Retina (tissue), 1 donor: ENCODE results near the gene MKNK1.

Source experiments
- DNase-seq: peaks from one replicate; pipeline ENCODE4 v3.0.0-alpha.2; 2016

MKNK1 gene

DNA sequence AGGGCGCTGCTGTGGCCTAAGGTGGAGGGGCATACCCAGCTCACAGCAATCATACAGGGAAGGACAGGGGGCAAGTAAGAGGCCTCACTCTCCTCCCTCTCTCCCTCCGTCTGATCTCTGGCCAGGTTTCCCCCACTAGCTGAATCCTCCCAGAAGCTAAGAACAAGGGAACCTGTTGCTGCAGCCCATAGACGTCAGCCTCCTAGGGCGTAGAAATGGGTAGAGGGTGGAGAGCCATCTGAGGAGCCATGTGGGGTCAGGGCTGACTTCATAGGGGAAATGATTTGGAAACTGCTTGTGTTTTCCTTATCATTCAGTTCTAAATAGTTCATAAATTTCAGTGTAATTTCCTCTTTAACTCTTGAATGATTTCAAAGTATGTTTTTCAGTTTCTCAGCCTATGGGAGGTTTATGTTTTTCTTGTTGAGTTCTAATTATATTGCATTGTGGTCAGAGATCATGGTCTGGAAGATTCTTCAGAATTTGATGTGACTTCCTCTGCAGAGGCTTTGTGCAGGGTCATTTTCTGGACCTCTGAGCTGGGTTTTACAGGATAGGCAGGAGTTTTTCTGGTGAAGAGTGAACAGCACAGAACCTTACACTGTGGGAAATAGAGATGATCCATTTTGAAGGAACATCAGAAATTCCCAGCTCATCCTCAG is 14.8 kb upstream of the MKNK1 start:
- no peak for DNase-seq

DNA sequence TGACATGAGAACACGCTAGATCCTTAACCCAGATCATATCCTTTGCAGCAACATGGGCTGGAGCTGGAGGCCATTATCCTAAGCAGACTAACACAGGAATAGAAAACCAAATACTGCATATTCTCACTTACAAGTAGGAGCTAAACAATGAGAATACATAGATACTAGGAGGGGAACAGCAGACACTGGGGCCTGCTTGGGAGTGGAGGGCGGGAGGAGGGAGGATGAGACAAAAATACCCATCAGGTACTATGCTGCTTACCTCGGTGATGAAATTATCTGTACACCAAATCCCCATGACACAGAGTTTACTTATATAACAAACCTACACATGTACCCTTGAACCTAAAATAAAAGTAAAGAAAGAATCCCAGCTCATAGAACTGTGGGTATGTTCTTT is 13.8 kb upstream of the MKNK1 start:
- no peak for DNase-seq

DNA sequence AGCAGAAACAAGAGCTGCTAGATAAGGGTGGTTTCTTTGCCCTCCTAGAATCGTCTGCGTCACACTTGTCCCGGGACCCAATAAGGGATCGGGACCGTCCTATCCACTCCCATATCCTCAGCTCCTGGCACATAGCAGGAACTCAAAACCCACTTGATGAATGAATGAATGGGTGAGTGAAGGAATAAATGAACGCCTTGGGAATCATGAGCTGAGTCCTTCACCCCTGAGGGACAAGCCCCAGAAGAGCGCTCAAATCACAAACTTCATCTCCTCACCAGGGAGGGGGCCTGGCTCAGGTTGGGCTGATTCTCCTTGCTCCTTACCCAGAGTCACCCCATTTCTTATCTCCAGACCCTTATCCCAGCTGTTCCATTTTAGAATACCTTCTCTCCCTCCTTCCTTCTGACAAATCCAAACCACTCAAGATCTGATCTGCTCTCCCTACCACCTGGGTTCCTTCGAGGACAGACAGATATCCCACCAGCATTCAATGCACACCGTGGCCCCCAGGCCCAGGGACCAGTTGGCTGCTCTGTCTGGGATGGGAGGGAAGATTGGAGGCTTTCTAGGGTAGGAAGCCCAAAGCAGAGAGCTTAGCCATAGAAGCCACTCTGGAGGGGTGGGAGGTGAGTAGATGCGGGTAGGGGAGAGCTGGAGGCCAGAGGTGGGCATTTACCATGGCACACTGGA is 13.2 kb upstream of the MKNK1 start:
- DNase-seq, result no peak

DNA sequence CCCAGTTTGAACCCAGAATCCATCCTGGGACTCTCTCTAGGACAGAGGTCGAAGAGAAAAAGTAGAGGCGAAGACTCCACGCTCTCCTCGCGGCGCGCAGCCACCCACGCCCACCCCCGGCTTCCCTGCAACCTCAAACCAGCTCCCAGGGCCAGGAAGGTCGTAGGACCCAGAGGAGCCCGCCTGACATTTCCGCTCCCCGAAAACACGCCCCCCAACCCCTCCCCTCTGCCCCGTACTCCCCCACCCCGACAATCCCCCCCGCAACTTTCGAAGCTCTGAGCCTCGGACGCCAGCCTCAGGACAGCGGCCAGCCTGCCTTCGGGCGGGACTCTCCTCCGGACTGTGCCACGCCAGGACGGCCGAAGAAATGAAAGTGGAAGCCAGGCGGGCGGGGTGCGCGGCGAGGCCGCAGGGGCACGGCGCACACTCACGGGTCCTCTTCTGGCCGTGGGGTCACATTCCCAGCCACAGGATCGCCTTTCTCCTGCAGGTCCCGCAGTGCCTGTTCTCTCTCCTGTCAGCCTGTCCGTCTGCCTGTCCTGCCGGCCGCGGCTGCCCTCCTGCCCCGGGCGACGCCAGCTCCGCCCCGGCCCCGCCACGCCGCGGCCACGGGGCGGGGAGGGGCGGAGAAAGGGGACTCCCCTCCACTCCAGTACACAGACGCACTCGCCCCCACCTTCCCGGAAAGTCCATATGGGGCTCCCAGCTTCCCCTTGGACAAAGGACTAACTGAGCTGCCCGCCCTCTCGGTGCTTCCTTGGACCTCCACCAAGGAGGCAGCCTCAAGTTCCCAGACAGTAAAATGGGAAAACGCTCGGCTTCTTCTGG is 12.4 kb upstream of the MKNK1 start, which contains the start of gene MOB3C:
Gene MOB3C (minus strand): TSS at position 535 of the 831 bp plus-strand sequence. CDS start 3,490 bp downstream, outside the sequence.
- DNase-seq, result peak; percentile 67

DNA sequence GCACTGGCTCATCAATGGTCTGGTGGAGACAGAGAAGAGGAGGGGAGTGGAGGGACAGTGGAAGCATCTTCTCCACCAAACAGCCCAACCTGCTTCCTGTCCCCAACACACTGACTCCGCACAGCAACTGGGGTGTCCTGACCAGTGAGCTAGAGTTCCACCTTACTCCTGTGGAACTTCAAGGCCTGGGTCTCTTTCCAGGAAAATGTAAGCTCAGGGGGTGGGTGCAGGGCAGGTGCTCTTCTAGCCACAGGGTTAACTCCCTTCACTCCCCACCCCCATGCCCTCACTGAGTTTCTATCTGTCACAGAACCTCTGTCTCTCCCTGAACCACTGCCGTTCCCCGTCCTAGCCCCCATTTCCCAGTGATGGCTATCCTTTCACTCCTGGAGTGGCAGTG is 11.7 kb upstream of the MKNK1 start:
- no peak for DNase-seq

DNA sequence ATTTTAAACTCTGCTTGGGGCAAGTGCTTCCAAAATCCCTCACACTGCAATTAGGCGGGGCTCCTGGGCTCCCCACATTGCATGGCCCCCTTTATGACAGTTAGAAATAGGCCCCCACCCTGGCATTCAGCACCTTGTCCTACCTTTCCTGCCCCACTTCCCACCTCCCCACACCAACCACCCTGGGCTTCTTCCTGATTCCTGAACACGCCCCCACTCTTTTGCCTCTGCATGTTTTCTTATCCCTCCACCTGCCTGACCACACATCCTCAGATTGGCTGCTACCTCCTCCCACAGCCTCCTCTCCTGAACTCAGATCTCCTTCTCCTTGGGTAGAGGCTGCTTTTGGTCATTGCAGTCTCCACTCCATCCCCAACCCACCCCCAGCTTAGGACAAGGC is 11.0 kb upstream of the MKNK1 start:
- DNase-seq, result no peak

DNA sequence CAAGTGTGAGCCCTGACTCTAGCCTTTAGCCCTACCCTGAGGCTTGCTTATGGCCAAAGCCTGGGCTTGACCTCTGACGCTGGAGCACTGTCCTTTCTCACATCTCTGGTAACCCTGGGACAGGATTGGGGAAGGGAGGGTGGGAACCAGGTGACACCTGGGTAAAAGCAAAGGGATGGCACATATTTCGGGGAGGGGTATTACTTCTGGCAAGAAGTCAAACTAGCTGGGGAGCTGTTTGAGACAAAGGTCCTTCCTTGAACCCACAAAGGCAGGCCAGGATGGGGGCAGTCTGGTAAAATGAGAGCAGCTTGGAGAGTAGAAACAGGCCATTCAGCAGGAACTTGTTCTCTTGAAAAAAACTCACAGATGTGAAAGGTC is 10.5 kb upstream of the MKNK1 start:
- DNase-seq, result no peak

DNA sequence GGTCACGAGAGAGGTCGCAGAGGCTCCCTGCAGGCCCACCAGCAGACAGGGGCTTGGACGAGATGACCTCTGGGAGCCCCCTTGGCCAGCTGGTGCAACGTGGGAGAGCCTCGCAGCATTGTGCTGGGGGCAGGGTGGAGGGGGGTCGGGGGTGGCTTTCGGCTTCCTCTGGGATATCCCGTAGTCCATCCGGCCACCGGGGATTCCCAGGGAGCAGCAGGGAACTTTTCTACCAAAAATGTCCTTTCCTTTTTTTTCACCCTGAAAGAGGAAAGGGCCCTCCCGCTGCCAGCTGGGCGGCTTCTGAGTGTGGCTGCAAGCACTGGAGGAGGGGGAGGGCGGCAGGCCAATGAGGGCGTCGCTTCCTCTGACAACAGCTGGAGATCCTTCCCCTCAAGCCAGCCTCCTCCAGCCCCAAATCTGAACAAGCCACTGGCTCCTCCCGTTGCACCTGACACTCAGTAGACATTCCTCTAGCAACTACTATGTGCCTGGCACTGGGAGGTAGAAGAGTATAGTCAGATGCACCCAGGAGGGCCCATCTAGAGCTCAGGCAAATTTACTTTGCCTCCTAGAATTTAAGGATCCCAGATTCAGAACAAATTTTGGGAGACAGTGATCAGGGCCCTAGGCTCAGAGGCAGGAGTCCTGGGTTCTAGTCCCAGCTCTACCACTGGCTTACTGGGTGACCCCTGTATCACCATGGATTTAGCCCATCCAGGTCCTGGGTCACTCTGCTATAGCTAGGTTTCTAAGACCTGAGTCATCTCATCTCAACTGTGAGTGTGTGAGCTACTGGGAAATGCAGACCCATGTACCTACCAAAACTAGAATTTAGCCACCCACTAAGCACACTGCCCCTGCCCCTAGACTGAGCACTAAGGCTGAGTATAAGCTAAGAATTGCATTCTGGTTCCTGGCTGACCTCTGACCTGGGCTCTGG is 9.9 kb upstream of the MKNK1 start:
- peak; percentile 41 for DNase-seq

DNA sequence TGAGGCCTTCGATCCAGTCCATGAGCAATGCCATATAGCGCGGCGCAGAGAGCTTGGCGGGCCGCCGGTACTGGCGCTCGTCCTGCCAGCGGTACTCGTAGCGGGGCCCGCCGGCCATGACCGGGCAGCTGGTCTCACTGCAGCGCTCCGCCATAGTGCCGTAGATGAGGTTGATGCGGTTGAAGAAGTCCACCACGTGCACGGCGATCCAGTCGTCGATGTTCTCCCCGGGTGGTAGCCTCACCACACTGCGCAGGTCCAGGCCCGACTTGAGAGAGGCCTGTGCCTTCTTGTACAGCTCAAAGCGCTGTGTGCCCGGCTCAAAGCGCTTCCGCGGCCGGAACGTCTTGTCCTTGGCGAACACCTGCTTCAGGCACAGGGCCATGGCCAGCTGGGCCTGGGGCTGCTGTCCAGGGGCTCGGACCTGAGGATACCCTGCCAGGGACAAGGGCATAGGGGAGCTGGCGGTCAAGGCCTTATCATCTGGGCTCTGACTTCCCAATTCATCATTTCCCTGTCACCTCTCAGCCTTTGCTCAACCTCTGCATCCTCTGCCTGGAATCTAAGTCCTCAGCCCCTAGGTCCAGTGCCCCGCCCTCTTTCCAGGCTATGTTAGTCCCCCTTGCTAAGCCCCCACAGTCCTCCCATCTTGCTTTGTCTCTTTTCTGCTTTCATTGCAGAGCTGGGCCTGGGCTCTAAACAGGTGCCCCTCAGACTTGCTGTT is 9.0 kb upstream of the MKNK1 start:
- peak; percentile 18 for DNase-seq

DNA sequence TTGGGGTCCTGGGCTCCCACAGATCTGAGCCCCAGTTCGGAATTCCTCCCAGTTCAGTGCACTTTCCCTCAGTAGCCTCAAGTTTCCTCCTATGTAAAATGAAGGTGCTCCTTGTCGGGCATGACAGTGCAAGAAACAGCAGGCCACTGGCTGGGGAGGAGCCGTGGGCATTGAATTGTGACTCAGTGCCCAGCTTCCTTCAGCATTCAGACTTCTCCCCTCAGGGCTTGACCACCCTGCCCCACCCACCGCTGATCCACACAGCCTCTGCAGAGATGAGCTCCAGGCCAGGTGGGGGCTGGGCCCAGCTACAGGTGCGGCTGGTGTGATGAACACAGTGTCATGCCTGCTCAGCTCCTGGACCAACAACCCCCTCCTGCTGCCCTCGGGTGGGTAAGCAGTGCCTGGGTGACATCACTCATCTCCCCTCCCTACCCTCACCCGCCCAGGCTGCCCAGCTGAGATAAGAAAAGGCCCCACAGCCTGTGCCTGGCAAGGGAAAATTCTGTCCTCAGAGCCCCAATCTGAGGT is 7.7 kb upstream of the MKNK1 start:
- DNase-seq, result no peak

DNA sequence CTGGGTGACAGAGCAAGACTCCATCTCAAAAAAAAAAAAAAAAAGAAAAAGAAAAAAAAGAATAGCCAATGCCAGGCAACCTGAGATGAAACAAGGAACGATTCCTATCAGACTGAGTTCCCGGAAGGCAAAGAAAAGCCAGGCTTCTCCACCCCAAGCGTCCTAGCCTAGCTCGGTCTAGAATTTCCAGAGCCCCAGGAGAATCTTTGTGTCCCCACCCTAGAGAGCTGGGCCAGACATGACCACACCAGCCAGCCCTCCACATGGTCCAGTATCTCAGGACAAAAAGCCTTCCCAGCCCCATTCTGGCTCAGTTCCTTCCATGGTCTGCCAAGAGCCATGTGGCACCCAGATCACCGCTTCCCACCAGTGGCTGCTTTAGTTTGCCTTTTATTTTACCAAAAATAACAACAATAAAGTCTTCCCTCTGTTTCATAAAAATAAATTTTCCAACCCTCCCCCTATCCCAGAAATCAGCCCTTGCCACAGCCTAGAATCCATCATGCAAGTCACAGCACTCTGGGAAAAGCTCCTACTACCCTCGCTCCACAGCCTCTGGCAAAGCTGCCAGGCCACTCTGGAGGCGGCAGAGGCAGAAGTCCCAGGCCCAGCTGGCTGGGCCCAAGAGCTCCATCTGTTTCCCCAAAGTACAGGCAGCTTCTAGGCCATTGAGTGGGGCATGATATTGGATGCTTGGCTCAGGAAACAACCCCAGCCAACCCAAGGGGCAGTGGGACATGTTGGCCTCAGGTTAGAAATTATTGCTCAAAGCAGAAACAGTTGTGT is 3.5 kb upstream of the MKNK1 start:
- DNase-seq, result no peak

DNA sequence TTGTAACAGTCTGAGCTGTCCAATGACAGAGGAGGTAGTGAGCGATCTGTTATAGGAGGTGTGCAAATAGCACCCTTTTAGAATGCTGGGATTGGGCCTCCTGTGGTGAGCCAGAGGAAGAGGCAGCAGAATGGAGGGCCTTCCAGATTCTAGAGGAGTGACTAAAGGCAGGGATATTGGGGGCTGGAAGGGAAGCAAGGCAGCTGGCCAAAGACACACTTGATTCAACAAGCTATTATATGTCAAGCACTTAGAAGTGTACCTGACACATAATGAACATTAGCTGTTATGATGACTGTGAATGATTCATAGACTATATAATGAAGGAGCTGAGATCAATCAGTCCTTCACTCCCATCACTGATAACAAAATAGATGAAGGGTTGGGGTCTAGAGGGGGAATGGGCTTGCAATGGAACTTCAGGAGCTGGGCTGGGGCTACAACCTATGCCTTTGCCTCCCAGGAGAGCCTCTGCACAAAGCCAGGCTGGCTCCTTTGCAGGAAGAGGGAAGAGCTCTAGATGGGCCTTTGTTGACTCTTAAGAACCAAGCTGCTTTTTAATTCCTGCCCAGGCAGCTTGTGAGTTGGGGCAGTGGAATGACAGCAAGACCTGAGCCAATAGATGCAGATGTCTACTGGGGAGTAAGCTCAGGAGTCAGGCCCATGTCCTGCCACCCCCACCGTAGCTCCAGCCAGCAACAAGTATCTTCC is 2.3 kb upstream of the MKNK1 start:
- no peak for DNase-seq

DNA sequence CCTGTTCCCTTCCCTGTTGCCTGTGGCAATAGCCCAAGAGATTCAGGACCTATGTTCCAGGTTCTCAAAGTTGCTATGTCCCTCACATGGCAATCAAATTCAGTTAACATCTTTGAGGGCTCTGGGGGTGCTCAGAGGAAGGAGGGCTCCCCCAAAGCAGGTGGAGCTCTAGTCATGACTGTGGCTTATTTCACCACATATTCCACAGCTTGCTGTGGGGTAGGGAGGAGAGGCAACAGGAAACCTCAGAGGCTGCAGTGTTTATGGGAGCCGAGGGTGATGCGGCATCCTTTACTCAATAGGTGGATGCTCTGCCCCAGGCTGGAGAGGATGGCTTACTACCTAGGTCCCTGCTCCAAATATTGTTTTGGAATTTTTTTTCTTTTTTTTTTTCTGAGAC is 1.2 kb upstream of the MKNK1 start:
- DNase-seq, result no peak

DNA sequence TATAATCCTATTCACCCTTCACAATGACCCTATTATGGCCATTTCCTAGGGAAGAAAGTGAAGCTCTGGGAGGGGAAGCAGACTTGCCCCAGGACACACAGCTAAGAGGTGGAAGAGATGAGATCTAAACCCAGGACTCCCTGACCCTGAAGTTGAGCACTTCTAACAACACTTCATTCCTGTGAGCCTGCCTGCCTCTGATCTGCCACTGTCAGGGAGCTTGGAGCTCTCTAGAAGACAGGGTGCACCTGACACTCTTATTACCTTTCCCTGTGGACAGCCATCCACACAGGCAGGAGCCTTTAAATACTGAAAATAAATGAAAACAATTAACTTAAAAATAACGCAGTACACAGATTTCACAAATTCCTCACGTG is 599 bp downstream of the MKNK1 start:
- DNase-seq, result no peak

DNA sequence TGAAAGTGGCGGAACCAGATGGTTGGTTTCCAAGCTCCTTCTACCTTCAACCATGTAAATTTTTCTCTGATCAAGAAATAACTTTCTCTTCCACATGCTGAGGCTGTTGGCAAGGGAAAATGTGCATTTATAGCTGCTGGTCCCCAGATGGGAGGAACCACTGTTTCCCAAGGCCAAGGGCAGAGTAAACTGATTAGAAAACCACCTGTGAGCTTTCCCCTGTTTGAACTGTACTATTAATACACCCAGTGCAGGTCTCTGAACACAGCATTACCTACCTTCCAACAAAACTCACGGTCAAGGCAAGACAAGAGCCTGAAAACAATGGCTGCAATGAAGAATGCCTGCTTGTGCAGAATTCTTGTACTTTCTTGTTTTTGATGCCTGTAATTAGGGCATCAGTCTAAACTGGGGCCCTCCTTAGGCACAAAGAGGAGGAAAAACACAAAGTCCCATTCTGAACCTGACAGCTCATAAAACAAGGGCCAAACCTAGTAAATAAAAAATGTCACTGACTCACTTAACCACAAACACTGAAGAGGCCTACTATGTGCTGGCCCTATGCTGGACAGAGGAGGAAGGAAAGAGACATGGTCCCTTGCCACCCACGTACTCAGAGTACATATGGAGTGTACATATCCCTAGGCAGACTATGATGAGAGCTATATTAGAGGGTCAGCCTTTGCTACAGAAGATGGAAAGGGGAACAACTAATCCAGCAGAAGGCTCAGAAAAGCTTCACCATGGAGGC is 2.6 kb downstream of the MKNK1 start:
- no peak for DNase-seq

DNA sequence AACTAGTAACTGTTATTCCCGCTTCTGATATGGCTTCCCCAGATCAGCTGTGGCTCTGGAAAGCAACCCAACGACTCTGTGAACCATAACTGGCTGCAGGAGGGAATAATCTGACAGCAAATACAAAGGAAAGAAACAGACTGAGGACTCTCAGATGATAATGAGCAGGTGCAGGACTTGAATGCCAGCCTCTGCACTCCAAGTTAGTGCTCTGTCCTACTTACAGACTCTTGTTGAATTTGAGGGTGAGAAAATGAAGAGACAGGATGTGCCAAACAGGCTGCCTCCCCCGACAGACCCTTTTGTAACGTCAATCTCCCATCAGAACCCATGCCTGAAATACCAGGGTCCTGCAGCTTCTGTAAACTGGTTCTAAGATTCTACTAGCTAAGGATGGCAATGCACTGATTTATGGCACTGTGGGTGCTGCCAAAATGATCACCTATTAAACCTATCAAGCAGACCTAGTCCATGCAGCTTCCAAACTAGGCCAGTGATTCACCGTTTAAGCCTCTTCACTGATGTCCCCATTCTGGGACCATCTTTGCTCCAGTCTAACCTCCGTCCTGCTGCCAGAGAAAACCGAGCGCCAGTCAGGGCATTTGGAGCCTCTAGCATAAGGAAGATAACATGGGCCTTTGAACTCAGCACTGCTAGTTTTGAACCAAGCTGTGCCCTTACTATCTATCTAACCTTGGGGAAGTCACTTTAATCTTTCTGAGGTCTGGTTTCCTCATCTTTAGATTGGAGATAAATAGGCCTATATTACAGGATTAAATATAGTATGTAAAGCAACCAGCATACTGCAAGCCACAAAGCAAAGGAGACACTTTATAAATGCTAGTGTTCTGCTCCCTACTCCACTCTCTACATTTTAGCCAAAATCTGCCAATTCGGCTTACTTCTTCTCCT is 4.8 kb downstream of the MKNK1 start:
- DNase-seq, result no peak

DNA sequence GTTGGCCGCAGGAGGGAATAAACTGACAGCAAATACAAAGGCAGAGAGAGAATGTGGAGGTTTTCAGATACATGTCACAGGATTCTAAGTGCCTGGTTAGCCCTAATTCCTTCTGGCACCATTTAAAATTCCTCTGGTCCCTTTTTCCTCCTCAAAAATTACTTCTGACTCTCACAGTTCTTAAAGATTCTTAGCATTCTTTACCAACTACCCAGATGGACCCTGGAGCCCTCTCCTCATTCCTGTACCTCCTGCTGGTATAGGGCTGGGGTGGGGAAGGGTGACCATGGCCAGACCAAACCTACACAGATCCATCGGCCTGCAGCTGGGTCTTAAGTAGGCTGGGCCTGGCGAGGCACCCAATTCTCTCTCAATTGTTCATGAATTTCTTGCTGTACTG is 7.2 kb downstream of the MKNK1 start:
- DNase-seq, result no peak

DNA sequence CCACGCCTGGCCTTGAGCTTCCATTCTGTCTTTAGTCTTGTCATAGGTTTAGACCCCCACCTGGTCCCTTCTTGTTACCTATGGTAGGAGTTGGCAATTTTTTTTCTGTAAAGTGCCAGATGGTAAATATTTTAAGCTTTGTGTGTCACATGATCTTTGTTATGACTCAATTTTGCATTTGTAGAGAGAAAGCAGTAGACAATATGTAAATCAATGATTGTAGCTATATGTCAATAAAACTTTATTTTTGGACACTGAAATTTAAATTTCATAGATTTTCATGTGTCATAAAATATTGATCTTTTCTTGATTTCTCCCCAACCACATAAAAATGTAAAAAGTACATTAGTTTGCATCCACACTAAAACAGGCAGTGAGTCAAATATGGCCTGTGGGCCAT is 8.0 kb downstream of the MKNK1 start:
- no peak for DNase-seq
